Posterior cingulate gyrus (tissue), 11 donors: Measurements from ENCODE around the gene BPIFB3.

Experiments
- DNase-seq, 10 donors: peaks; one replicate each; pipeline versions ENCODE4 v3.0.0 to v3.0.0-alpha.2; 2020 to 2021; ENCODE audit warnings: mixed read lengths in 3 of 10
- intact Hi-C: fragments of 100-400 bp; cut with DNase I; formaldehyde crosslinking; loops from one replicate; pipeline ENCODE4 v1.15.1; 2023

The BPIFB3 gene

DNA sequence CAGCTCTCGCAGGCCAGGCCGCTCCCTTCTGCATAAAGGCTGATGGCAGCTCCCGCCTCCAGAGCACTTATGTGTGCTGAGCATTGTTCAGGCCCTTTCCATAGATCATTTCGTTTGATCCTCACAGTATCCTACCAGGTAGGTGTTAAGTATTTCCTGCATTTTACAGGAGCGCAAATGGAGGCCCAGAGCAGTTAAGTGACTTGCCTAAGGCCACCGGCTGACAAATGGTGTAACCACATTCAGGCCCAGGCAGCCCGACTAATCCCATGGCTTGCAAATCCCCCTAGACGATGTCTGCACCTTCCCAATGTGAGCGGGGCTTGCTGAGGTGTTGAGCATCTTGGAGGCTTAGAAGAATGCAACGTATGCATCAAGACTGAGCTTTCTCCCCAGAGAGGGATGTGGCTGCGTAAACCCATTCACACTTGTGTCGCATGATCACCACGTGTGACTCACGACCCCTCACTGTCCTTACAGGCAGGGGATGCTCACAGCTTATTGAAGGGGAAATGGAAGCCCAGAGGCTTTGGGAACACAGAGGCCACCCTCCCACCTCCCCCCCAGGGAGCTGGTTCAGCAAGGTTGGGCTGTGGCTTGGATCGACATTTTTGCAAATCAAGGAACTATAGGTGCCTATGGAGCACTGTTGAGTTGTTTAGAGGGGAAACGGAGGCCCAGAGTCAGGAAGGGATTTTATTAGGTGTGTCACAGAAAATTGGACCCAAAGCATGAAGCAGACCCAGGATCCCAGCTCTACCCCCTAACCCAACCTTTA is 39.2 kb upstream of the BPIFB3 start:
- intact Hi-C loops, result loop anchor here (10.0 kb wide), 1 partner anchor 200 kb away; the partner anchor contains the start of gene BPIFA3
- peak in 1 of 10 donors; percentile 67 for DNase-seq

DNA sequence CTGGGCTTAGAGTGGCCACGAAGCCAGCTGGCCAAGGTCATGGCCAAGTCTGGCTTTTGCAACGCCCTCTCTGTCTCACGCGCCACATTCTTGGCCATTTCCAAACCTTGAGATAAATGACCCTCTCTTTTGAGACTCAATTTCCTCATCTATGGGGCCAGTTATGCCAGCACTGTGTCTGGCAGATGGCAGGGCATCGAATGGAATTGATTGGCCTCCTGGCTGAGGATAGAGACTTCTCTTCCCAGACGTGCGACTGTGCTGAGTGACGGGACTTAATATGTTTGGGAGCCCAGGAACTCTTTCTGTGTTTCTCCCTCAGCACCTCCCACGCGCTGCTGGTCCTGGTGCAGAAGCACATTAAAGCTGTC is 38.6 kb upstream of the BPIFB3 start:
- peak in 2 of 10 donors; percentile 17 to 69 for DNase-seq
- intact Hi-C loops, result loop anchor here (10.0 kb wide), 1 partner anchor 200 kb away; the partner anchor contains the start of gene BPIFA3

DNA sequence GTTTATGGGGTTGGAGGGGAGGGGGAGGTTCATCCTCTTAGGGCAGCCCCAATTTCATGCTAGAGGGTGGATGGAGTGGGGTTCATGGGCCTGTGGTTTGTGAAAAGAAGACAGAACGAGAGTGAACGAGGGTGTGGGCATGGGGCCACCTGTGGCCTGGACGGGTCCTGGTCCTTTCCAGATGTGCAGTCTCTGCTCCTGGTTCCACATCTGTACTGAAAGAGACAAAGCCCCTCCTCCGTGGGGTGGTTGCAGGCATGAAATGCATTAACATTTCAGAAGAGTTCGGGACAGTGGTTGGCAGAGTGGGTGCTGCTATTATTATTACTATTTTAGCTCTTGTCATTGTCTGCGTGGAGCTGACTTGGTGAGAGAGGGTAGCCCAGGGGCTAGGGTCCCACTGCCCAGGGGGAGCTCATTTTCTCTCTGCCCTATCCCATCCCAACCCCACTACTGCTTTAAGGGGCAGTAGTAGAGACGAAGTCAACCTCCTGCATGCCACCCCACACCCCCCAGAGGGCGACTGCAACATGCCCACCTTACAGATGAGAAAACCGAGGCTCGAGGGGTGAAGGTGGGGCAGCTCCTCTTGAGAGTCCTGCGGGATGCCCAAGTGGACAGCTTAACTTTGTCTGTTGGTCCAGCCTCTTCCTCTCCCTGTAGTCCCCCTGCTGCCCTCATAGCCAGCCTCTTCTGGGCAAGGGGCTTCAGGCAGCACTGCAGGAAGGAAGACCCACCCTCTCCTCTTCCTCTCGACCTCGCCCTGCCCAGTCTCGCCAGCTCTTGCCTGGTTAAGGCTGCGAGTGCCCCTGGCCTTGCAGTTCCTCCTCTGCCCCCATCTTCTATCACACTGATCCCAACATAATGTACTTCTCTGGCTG is 37.8 kb upstream of the BPIFB3 start:
- intact Hi-C loops, result loop anchor here (10.0 kb wide), 1 partner anchor 199 kb away; the partner anchor contains the start of gene BPIFA3
- peak in 1 of 10 donors; percentile 53 for DNase-seq

DNA sequence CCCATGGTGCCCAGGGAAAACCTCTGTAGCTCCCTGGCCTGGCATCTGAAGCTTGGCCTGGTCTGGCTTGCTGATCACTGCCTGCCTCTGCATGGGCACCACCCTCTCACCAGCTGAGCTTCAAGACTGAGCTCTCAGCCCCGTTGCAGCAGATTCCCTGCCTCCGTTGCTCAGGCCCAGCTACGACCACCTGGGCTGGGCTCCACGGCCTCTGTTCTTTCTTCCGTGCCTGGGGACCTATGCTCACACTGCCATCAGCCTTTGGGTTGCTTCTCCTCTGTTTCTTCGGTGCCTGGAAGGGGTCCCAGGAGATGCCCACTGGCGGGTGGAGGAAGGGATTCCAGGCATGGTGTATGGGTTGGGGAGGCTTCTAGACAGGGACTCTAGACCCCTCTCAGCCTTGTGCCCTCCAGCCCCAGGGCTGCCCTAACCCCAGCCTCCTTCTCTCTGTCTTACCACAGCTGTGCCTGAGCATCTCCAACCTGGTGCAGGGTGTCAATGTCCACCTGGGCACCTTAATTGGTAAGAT is 37.1 kb upstream of the BPIFB3 start:
- intact Hi-C loops, result loop anchor here (10.0 kb wide), 1 partner anchor 198 kb away; the partner anchor contains the start of gene BPIFA3
- DNase-seq, result peak in 1 of 10 donors; percentile 61

DNA sequence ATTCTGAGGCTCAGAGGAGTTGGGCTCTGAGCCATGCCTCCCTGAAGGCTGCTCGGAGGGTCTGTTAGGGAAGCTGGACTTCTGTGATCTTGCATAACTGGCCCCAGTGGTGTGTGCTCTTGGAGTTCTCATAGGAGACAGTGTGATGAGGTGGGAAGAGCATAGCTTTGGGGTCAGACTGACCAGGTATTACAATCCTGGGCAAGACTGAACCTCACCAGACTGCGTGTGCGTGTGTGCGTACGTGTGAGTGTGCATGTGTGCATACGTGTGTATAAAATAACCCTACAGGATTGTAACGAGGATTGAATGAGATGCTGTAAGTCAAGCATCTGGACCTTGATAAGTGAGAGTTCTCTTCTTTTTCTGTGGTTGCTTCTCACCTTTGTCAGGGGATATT is 36.2 kb upstream of the BPIFB3 start:
- intact Hi-C loops, result loop anchor here (10.0 kb wide), 1 partner anchor 197 kb away; the partner anchor contains the start of gene BPIFA3
- no peak for DNase-seq

DNA sequence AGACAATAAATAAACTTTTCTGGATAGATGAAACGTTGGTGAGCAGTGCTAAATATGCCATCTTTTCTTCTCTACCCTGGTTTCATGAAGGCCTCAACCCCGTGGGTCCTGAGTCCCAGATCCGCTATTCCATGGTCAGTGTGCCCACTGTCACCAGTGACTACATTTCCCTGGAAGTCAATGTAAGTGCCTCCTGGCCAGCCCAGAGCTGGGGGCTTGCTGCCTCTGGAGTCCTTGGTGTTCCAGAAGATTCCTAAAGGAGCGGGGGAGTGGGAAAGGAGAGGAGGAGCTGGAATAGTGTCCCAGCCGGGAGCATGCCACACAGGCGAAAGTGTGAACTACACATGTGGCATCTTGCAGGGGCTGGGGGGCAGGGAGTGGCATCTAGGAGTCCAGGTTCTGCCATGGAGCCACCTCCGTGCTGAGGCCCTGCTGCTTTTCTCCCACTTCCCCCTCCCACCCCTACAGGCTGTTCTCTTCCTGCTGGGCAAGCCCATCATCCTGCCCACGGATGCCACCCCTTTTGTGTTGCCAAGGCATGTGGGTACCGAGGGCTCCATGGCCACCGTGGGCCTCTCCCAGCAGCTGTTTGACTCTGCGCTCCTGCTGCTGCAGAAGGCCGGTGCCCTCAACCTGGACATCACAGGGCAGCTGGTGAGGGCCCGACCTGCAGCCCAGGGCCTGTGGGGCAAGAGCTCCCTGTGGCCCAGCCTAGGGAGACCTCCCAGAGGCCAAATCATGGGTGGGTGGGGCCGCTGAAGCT is 35.4 kb upstream of the BPIFB3 start:
- peak in 1 of 10 donors; percentile 72 for DNase-seq
- intact Hi-C loops, result loop anchor here (10.0 kb wide), 1 partner anchor 196 kb away; the partner anchor contains the start of gene BPIFA3

DNA sequence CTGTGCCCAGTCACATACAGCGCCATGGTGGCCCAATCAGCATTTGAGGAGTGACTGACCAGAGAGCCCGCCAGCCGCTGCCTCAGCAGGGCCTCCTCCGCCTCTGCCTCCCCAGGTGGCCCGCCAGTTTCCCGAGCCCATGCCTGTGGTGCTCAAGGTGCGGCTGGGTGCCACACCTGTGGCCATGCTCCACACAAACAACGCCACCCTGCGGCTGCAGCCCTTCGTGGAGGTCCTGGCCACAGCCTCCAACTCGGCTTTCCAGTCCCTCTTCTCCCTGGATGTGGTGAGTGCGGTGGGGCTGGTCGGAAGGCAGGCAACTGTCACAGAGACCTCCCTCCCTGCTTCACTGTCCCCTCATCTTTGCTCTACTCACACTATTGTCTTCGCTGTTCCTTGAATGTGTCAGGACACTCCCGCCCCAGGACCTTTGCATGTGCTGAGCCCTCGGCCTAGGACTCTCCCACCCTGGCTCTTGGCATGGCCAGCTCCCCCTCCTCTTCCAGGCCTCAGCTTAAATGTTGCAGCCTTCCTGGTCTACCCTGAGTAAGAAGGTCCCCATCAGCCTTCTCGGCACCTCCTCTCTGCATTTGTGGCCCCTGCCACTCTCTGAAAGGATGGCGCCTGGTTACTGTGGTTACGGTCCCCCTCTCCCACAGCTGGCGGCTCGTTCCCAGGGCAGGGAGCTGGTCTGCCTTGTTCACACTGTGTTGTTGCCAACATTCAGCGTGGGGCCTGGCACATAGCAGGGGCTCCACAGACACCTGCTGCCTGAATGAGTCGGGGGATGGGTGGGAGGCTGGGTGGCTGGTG is 34.0 kb upstream of the BPIFB3 start:
- DNase-seq, result peak in 1 of 10 donors; percentile 55
- intact Hi-C loops, result loop anchor here (10.0 kb wide), 1 partner anchor 195 kb away; the partner anchor contains the start of gene BPIFA3

DNA sequence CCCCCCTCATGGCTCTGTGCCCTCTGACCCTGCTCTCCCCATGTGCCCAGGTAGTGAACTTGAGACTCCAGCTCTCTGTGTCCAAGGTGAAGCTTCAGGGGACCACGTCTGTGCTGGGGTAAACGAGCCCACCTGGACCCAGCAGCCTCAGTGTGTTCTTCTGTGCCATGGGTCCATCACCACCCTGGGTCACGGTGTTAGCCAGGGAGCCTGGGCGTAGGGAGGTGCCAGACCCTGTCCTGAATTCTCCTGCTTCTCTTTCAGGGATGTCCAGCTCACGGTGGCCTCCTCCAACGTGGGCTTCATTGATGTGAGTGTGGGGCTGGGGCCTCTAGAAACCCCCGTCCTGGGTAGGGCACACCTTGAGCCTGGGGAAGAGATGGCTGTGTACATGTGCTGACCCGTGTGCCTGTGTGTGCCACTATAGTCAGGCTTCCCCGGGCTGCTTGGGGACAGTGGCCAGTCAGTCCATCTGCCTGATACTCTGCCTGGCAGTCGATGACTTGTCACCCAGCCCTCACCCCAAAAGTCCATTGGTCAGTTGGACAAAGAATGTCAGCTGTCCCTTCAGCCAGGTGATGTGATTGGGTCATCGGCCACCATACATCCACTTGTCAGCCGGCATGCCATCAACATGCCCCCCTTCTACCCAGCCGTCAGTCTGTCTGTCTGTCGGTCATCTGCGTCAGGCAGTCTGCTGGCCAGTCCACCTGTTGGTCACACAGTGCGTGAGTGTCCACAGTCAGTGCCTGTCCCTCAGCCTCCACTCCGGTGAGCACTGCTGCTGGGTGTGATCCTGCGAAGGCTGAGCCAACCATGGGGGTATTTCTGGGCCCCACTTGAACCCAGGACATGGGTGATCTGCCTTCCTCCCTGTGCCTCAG is 33.2 kb upstream of the BPIFB3 start:
- peak in 1 of 10 donors; percentile 49 for DNase-seq
- intact Hi-C loops, result no loop called here

DNA sequence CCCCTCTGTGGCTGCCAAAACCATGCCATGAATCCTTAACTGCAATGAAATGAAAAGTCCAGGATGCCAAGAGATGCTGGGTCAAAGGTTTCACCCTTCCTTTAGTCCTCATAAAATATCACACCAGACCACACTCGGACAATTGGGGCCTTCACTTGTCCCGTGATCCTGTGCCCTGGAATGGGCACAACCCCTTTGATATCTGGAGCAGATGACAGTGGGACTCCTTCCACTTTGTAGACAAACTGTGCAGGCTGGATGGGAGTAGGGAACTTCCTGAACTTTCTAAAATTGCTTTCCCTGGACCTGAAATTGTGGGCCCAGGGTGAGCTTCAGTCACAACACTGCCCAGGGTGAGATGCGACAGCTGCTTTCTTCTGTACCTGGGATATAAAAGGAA is 31.8 kb upstream of the BPIFB3 start:
- intact Hi-C loops, result no loop called here
- DNase-seq, result no peak

DNA sequence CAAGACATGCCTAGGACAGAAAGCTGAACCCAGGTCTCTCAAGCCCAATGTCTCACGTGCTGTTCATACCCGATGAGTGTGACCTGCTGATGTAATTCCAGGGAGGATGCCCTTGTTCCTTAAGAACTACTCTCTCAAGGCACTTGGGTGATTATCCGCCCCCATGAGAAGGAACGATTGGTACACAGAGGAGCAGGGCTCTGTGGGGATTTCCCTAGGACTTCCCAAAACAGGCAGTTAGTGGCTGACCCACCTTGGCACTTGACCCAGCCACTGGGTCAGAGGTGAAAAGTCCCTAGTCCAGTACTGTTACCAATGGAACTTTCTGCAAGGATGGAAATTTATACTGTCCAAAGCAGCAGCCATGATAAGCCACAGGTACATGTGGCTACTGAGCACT is 31.4 kb upstream of the BPIFB3 start:
- DNase-seq, result peak in 1 of 10 donors; percentile 13
- intact Hi-C loops, result no loop called here

DNA sequence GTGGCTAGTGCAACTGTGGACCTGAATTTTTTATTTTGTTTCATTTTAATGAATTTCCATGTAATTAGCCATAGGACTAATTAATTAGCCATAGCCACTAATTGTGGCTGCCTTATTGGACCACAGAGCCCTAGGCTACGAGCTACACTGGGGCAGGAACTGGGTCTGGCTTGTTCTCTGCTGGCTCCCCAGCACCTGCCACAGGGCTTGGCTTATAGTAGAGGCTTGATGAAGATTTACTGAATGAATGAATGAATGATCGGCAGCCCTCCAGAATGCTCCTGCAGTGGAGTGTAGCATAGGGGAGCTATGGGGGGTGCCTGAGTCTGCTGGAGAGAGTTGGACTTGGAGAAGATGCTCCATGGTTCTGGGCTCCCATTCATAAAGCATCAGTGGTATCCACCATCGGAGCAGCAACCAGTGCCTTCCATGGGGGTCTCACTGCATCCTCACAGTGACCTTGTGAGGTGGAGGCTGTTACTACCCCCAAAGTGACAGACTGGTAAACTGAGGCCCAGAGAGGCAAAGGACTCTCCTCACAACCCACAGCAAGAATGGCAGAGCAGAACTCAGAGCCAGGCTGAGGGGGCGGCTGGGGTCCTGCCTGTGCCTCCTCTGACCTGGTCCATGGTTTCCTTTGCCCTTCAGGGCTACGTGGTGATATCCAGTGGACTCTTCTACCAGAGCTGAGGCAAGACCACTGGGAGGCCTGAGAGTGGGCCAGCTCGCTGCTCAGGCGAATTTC is 30.8 kb upstream of the BPIFB3 start:
- intact Hi-C loops, result no loop called here
- DNase-seq, result peak in 1 of 10 donors; percentile 21

DNA sequence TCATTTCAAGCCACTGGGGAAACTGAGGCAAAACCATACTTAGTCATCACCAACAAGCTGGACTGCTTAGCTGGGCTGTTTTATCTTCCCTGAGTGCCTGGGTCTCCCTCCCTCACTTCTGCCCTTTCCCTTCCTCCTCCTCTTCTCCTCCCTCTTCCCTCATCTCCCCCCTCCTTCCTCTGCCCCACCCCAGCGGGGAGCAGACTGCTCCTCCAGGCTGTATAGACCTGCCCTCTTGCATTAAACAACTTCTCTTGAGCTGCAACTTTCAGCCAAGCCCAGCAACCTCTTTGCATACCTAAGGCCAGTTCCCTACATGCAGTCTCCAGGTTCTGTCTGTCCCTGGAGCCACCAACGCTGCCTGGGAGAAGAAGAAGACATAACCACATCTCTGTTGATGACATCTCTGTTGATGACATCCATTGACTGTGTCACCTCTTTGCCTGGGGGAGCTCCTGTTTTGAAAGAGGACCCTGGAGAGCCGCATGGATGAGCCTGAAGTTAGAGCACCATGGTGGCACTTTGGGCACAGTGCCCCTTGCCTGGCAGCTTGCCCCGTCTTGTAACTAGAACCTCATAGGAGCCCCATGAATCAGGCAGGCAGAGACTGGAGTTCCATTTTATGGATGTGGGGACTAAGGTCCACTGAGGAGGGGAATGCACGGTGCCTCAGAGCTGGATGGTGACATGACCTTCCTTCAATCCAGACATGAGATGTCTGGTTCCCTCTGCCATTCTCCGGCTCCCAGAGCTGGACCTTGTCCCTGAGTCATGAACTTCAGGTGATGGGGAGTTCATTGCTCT is 30.1 kb upstream of the BPIFB3 start:
- intact Hi-C loops, result no loop called here
- peak in 1 of 10 donors; percentile 40 for DNase-seq

DNA sequence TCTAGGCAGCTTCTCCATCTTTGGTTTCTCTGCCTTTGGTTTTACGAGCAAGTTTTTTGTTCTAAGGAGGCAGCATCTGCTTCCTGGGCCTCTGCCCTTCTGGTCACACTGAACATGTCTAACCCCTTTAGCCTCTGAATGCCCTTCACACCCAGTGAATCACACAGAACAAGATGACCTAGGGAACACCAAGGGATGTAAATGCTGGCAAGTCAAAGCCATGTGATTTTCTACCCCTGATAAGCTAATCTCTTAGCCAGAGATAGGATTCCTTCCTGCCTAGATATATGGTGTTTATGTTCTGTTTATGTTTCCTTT is 29.5 kb upstream of the BPIFB3 start:
- no peak for DNase-seq
- intact Hi-C loops, result no loop called here

DNA sequence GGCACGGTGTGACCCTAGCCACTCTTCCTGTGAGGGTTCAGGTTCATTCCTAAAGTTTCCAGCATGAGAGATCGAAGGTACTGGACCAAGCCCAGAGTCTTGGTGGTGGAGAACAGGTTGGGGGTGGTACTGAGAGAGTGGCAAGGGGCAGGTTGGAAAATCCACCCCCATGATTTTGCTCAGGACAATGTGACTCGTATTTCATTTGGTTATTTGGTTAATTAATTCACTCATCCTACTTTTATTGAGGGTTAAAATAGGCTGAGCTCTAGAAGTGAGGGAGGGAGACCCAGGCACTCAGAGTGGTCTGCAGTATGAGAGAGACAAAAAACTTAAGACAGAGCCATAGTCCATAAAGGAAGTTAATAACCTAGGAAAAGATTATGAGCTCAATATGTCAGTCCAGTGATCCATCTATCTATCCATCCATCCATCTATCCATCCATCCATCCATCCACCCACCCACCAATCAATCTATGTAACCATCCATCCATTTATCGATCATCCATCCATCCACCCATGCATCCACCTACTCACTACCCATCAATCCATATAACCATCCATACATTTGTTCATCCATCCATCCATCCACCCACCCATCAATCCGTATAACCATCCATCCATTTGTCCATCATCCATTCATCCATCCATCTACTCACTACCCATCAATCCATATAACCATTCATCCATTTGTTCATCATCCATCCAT is 28.9 kb upstream of the BPIFB3 start:
- peak in 1 of 10 donors; percentile 25 for DNase-seq
- intact Hi-C loops, result no loop called here

DNA sequence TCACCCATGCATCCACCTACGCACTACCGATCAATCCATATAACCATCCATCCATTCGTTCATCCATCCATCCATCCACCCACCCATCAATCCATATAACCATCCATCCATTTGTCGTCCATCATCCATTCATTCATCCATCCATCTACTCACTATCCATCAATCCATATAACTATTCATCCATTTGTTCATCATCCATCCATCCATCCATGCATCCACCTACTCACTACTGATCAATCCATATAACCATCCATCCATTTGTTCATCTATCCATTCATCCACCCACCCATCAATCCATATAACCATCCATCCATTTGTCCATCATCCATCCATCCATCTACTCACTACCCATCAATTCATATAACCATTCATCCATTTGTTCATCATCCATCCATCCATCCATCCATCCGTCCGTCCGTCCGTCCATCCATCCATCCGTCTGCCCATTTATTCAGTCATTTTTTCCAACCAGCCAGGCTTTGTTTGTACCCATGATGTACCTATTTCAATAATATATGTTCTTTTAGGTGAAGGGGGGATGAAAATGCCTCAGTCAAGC is 28.3 kb upstream of the BPIFB3 start:
- intact Hi-C loops, result no loop called here
- DNase-seq, result peak in 1 of 10 donors; percentile 24
